Heart left ventricle (tissue), 16 donors: Measurements from ENCODE around the gene TRIM8. TPM values are rescaled to one million over a fixed set of nuclear protein-coding genes. Genes with fewer than 3 reads are reported as not detected.

Experiments used
- ATAC-seq, 4 donors: fragments of 200-7000 bp; cut with Tn5 transposase; one replicate each; pipeline ENCODE4 v1.9.1; 2020 to 2022; ENCODE audit warnings: moderate library complexity in 4 of 4, mild to moderate bottlenecking in 3 of 4, moderate number of reproducible peaks in 1 of 4
- DNase-seq, 5 donors: peaks; one replicate each; pipeline ENCODE4 v3.0.0-alpha.2; 2020
- H3K27ac ChIP-seq, 12 donors: fragments of 200-600 bp; sonication (generic) in 4 of 12; one replicate each; pipeline versions ENCODE4 v1.5.0 to v1.8.0; 2016 to 2022; ENCODE audit warnings: mild to moderate bottlenecking in 2 of 12
- H3K27me3 ChIP-seq, 9 donors: fragments of 200-600 bp; sonication (generic) in 2 of 9; one replicate each; pipeline versions ENCODE4 v1.5.1 to v1.8.0; 2016 to 2022; ENCODE audit warnings: mild to moderate bottlenecking in 3 of 9
- H3K36me3 ChIP-seq, 9 donors: fragments of 200-600 bp; sonication (generic) in 2 of 9; one replicate each; pipeline versions ENCODE4 v1.5.0 to v1.8.0; 2018 to 2022; ENCODE audit warnings: mild to moderate bottlenecking in 2 of 9
- H3K4me1 ChIP-seq, 12 donors: fragments of 200-600 bp; sonication (generic) in 4 of 12; one replicate each; pipeline versions ENCODE4 v1.5.0 to v1.8.0; 2016 to 2022; ENCODE audit warnings: mild to moderate bottlenecking in 3 of 12
- H3K4me3 ChIP-seq, 12 donors: fragments of 200-600 bp; sonication (generic) in 4 of 12; one replicate each; pipeline versions ENCODE4 v1.5.0 to v1.8.0; 2017 to 2022; ENCODE audit warnings: mild to moderate bottlenecking in 9 of 12, moderate library complexity in 4 of 12
- H3K9me3 ChIP-seq, 12 donors: fragments of 200-600 bp; sonication (generic) in 4 of 12; one replicate each; pipeline versions ENCODE4 v1.5.0 to v1.8.0; 2016 to 2022; ENCODE audit warnings: mild to moderate bottlenecking in 1 of 12
- POLR2A ChIP-seq, 2 donors: fragments of 450-650 bp; IDR thresholded peaks; one replicate each; pipeline ENCODE4 v1.6.1; 2017; ENCODE audit warnings: antibody characterized with exemption in 2 of 2, mild to moderate bottlenecking in 2 of 2, moderate library complexity in 2 of 2
- WGBS, 4 donors: extraction: QIAGEN DNeasy Blood & Tissue Kit in 2 of 4; methylation state at CpG; one replicate each; pipeline versions ENCODE4 v1.1.5 to v1.1.7; 2013 to 2018; 5-methylcytosine and 5-hydroxymethylcytosine counted together
- intact Hi-C, 10 donors: fragments of 100-400 bp; cut with DNase I; formaldehyde crosslinking; loops; one replicate each; pipeline versions ENCODE4 v1.11.1 to v1.14.2; 2022
- polyA plus RNA-seq, 2 donors: library from polyadenylated mRNA; stranded (reverse); fragments of 200-250 nt; gene quantifications; one replicate each; pipeline ENCODE4 v1.2.3, GENCODE V29; 2013
- total RNA-seq, 9 donors: library from RNA; depleted of rRNA in 2 of 9; stranded (reverse); fragments of >200 nt in 2 of 9; fragmentation: NEBNext Ultra II Directional in 3 of 9; extraction: Animal tissue kit (Norgen Biotek cat#: 25700) in 3 of 9; gene quantifications; one replicate each; pipeline versions ENCODE4 v1.1.0 to v1.2.4, GENCODE V29; 2016 to 2023
- TF ChIP-seq, protein P1 (sequence below), 12 donors: fragments of 200-600 bp; sonication (generic) in 4 of 12; IDR thresholded peaks; one replicate each; pipeline versions ENCODE4 v1.5.0 to v1.8.0; 2018 to 2022; ENCODE audit warnings: antibody characterized with exemption in 12 of 12, mild to moderate bottlenecking in 5 of 12
- donor health status: ischemic (EF 13 %, LVEDD 7.1; RV severe dilation, severe dysfunction).
- donor health status: healthy with polysubstance abuse.
- donor health status: DM: no; HTN: yes; CAD: no.
- donor health status: DM: no; HTN: no; CAD: no.
- donor health status: ischemic (EF 25% LVEDD 6.9; RV normal size, moderate dysfunction).
- donor health status: ischemic (EF 25% LVEDD 5.7; RV mildly dilated, moderate dysfunction).
- donor health status: healthy.
- donor health status: DM: yes; HTN: yes; CAD: no.
- donor health status: ischemic (EF 35%, LVEDD 5.7; RV mildly dilated, moderate dysfunction).
- donor health status: nonischemic (EF 11% LVEDD 7.7; RV severe dilation, severe dysfunction).
- donor health status: DM: yes; HTN: yes; CAD: no.
- donor health status: PGD.
- donor health status: ischemic (EF 29% LVEDD 5.4; RV normal size, mild dysfunction).
- donor health status: nonischemic (EF 23%, LVEDD 6.1; RV moderate dilation, normal function).

TRIM8 gene
- total and polyA plus RNA-seq, 11 donors: 38.9 to 225 (median 102) TPM

DNA sequence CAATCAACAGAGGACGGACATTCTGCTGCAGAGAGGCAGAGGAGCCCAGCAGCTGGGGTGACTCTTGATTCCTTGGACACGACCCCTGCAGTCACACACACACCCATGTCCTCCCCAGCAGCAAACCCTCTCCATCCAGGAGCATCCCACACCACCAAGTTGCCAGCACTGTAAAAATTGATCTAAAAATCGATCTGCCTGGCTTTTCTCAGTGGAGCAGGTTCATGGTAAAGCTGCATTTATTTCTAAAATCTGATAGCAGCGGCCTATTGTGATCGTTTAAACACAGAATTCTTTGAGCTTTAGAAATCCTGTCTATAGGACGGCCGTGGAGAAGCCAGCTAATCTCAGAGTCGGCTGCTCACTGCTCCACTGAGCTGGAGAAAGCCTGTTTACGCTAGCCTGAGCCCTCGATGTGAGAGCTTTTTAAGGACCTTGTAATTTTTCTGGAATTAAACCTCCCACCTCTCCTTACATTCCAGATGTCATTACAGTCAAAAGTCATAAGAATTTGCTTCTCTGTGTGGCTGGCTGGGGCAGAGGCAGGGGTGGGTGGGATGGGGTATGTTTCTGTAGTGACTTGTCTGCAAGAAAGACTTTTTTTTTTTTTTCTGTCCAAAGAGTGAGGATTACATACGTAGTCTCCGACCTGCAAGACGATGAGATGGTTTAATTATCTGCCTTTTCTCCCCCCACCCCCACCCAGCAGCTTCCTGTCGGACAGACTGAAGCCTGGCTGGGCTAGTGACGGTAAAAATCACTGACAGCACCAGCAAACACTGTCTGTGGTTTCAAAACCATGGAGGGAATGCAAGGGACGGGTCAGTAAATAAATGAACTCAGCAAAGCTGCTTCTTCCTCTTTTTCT, 31.6 kb downstream of the TRIM8 start:
- H3K27me3 ChIP-seq: no peaks in the 10 kb centered on the region
- H3K9me3 ChIP-seq: no peaks in the 10 kb centered on the region
- no peak for TF ChIP-seq POLR2A (IDR thresholded peaks at IDR 0.05)
- TF ChIP-seq, protein P1, sequence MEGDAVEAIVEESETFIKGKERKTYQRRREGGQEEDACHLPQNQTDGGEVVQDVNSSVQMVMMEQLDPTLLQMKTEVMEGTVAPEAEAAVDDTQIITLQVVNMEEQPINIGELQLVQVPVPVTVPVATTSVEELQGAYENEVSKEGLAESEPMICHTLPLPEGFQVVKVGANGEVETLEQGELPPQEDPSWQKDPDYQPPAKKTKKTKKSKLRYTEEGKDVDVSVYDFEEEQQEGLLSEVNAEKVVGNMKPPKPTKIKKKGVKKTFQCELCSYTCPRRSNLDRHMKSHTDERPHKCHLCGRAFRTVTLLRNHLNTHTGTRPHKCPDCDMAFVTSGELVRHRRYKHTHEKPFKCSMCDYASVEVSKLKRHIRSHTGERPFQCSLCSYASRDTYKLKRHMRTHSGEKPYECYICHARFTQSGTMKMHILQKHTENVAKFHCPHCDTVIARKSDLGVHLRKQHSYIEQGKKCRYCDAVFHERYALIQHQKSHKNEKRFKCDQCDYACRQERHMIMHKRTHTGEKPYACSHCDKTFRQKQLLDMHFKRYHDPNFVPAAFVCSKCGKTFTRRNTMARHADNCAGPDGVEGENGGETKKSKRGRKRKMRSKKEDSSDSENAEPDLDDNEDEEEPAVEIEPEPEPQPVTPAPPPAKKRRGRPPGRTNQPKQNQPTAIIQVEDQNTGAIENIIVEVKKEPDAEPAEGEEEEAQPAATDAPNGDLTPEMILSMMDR (IDR thresholded peaks at IDR 0.05): no peak
- intact Hi-C loops: loop anchor here in 4 of 10 donors (2.0 to 5.0 kb wide), 3 partner anchors 29 to 36 kb away; partner anchors contain the start of genes ARL3 (in 4 of the 4), SFXN2 (in 4 of the 4) and TRIM8 (in 1 of the 4)
- H3K36me3 ChIP-seq: peaks cover 0 to 5% (median 0%) of the 10 kb centered on the region in 9 donors
- WGBS, 4 donors: 53 to 63% (median 55%) methylated on average over 16 of the region's 16 CpGs
- peak overlapping the region in 11 of 12 donors; percentile 79 to 90 (median 85) for H3K27ac ChIP-seq
- DNase-seq: peak in 2 of 5 donors; percentile 60 to 64
- peak overlapping the region in 3 of 12 donors; percentile 10 to 14 (median 13) for H3K4me3 ChIP-seq
- peak in 1 of 4 donors; percentile 14 for ATAC-seq
- peaks cover 11 to 78% (median 64%) of the 10 kb centered on the region in 12 donors for H3K4me1 ChIP-seq

DNA sequence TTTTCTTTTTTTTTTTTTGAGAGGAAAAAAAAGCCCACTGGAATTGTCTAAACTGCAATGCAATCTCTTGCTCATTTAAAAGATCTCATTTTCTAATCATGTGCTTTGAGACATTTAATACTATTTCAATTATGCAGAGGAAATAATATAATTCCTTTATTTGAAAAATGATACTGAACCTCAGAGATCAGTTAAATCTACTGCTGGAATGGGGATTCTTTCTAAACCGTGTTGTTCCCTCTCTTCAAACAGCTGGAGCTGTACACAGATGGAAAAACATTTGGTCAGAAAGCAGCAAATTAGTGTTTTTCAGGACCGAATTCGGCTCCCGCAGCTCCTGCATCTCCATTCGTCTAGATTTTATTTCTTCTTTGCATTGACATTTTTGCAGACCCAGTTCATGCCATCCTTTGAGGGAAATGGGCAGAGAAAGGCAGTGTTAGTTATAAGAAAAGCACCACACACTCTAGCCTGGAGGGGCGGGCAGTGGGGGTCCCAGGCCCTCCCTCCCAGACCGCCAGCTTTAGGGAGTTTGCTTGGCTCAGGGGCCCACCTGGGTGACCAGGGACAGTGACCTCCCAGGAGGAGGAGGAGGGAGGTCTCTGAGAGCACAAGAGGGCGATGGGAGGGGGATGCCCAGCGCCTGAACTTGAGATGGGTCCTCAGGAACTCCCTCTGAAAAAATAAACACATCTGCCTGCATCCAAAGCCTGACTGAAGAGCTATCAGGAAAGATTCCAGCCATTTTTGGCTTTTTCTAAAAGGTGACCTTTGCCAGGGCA, 32.4 kb downstream of the TRIM8 start:
- Histone ChIP-seq H3K27ac (peak overlapping the region in 11 of 12 donors; percentile 0 to 90 (median 64)), H3K9me3 (no peaks in the 10 kb centered on the region), H3K4me3 (no peak overlapping the region), H3K27me3 (no peaks in the 10 kb centered on the region), H3K36me3 (peaks cover 0 to 6% (median 0%) of the 10 kb centered on the region in 9 donors), H3K4me1 (peaks cover 11 to 76% (median 64%) of the 10 kb centered on the region in 12 donors)
- intact Hi-C loops: loop anchor here in 4 of 10 donors (5.0 kb wide), 1 partner anchor 36 kb away; the partner anchor contains the start of genes ARL3 (in 4 of the 4) and SFXN2 (in 4 of the 4)
- ATAC-seq (no peak), DNase-seq (no peak)
- TF ChIP-seq, protein P1 (IDR thresholded peaks at IDR 0.05): no peak
- no peak for TF ChIP-seq POLR2A (IDR thresholded peaks at IDR 0.05)
- 71 to 88% (median 78%) methylated on average over 9 of the region's 9 CpGs for WGBS, 4 donors

DNA sequence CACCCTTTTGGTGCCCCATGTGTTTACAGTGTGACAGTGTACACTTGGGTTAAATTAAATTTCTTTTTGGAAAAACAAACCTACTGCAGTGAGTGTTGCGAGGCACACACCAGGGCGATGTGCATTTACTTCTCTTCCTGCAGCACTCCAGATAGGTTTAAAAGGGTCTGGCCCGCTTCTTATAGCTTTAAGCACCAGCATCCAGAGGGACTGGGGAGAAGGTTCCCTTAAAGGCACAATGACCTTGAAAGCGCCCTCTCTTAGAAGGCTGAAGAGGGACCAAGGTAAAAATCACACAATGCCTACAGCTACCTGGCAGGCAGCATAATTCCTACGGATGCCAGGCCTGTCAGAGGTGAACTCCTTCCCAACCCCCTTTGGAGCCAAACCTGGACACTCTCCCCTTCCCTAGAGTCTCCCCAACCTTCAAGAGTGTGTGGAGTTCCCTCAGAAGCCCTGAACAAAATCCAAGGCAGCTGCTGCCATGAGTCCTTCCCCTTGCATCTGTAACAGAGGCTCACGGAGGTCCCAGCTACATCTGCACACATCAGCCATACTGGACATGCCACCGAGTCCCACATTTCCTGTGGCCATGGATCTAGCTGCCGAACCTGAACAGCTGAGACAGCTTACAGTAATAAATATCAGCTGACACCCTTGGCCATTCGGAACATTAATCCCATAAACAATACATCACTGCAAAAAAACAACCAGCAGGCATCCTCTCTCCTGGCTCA, 33.2 kb downstream of the TRIM8 start:
- intact Hi-C loops: loop anchor here in 4 of 10 donors (5.0 kb wide), 1 partner anchor 35 kb away; the partner anchor contains the start of genes ARL3 (in 4 of the 4) and SFXN2 (in 4 of the 4)
- H3K4me3 ChIP-seq: no peak overlapping the region
- H3K36me3 ChIP-seq: peaks cover 0 to 13% (median 4%) of the 10 kb centered on the region in 9 donors
- ATAC-seq: no peak
- no peaks in the 10 kb centered on the region for H3K9me3 ChIP-seq
- H3K4me1 ChIP-seq: peaks cover 11 to 72% (median 62%) of the 10 kb centered on the region in 12 donors
- no peak for DNase-seq
- H3K27ac ChIP-seq: peak overlapping the region in 11 of 12 donors; percentile 0 to 90 (median 59)
- 66 to 79% (median 69%) methylated on average over 9 of the region's 9 CpGs for WGBS, 4 donors
- no peaks in the 10 kb centered on the region for H3K27me3 ChIP-seq
- TF ChIP-seq, protein P1 (IDR thresholded peaks at IDR 0.05): no peak
- TF ChIP-seq POLR2A (IDR thresholded peaks at IDR 0.05): no peak
